DOHH2 (cell line): ENCODE measurements around the gene N4BP2L2.

Experiments
- H3F3A ChIP-seq: fragments of 200-600 bp; sonication (generic), shearing (Covaris generic); 2 replicates; pipeline ENCODE4 v1.6.0; 2016; ENCODE audit warnings: antibody characterized with exemption, mild to moderate bottlenecking; ENCODE audit not compliant: control insufficient read depth, insufficient read depth
- H3K27ac ChIP-seq: fragments of 200-600 bp; sonication (generic); 2 replicates; pipeline ENCODE4 v1.5.1; 2014; ENCODE audit warnings: low read depth, mild to moderate bottlenecking, low read length, moderate library complexity
- H3K27me3 ChIP-seq: fragments of 200-600 bp; sonication (generic); 2 replicates; pipeline ENCODE4 v1.6.1; 2014; ENCODE audit warnings: mild to moderate bottlenecking, low read length, mixed read lengths; ENCODE audit not compliant: control insufficient read depth
- H3K36me3 ChIP-seq: fragments of 200-600 bp; sonication (generic); 2 replicates; pipeline ENCODE4 v1.6.1; 2014; ENCODE audit warnings: mild to moderate bottlenecking, low read length, moderate library complexity, mixed read lengths; ENCODE audit not compliant: control insufficient read depth
- H3K4me1 ChIP-seq: fragments of 200-600 bp; sonication (generic); 2 replicates; pipeline ENCODE4 v1.6.1; 2014; ENCODE audit warnings: mild to moderate bottlenecking, low read length, mixed read lengths; ENCODE audit not compliant: control insufficient read depth
- H3K4me2 ChIP-seq: fragments of 200-600 bp; sonication (generic); 2 replicates; pipeline ENCODE4 v1.6.0; 2014; ENCODE audit warnings: mild to moderate bottlenecking, low read length, moderate library complexity
- H3K4me3 ChIP-seq: fragments of 200-600 bp; sonication (generic); 2 replicates; pipeline ENCODE4 v1.5.1; 2014; ENCODE audit warnings: mild to moderate bottlenecking, low read length, mixed read lengths
- H3K79me2 ChIP-seq: fragments of 200-600 bp; sonication (generic); 2 replicates; pipeline ENCODE4 v1.6.1; 2014; ENCODE audit warnings: mild to moderate bottlenecking, low read length, mixed read lengths; ENCODE audit not compliant: control insufficient read depth
- H3K9me2 ChIP-seq: fragments of 200-600 bp; sonication (generic); replicated peaks from 2 replicates; pipeline ENCODE4 v1.6.1; 2014; ENCODE audit warnings: mild to moderate bottlenecking, low read length, mixed read lengths; ENCODE audit not compliant: control insufficient read depth
- H3K9me3 ChIP-seq: fragments of 200-600 bp; sonication (generic); 2 replicates; pipeline ENCODE4 v1.6.1; 2014; ENCODE audit warnings: antibody characterized with exemption, low read length, mixed read lengths; ENCODE audit not compliant: control insufficient read depth, insufficient read depth
- H4K20me1 ChIP-seq: fragments of 200-600 bp; sonication (generic); 2 replicates; pipeline ENCODE4 v1.6.0; 2014; ENCODE audit warnings: low read depth, mild to moderate bottlenecking, antibody characterized with exemption, low read length, moderate library complexity; ENCODE audit not compliant: control insufficient read depth, insufficient read depth
- EZH2phosphoT487 ChIP-seq: fragments of 200-600 bp; sonication (generic); IDR thresholded peaks from 2 replicates; pipeline ENCODE4 v1.6.1; 2017; ENCODE audit warnings: borderline replicate concordance, mild to moderate bottlenecking, antibody characterized with exemption, low read length, moderate library complexity, mixed read lengths
- TF ChIP-seq, protein P1 (sequence below): fragments of 200-600 bp; sonication (generic); IDR thresholded peaks from one replicate; pipeline ENCODE4 v1.5.1; 2014; ENCODE audit warnings: antibody characterized with exemption, mild to moderate bottlenecking, low read depth, low read length; ENCODE audit not compliant: poor library complexity, severe bottlenecking

The N4BP2L2 gene

DNA sequence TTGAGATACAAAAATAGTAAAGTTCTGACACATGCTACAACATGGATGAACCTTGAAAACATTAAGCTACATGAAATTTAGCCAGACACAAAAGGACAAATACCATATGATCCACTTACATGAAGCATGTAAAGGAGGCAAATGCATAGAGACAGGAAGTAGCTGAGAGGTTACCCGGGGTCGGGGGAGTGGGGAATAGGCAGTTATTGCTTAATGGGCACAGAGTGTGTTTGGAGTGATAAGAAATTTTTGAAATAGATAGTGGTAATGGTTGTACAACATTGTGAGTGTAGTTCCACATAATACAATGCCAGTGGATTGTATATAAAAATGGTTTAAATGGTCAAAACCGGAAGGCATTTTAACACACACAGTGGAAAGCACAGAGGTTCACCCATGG lies 115.0 kb downstream of the N4BP2L2 start:
- H3K27me3 ChIP-seq = peaks cover 23% of the 10 kb centered on the region
- H3K4me3 ChIP-seq = no peak overlapping the region
- H3K4me1 ChIP-seq = peaks cover 20% of the 10 kb centered on the region
- no peaks in the 10 kb centered on the region for H3K9me2 ChIP-seq
- TF ChIP-seq, protein P1, sequence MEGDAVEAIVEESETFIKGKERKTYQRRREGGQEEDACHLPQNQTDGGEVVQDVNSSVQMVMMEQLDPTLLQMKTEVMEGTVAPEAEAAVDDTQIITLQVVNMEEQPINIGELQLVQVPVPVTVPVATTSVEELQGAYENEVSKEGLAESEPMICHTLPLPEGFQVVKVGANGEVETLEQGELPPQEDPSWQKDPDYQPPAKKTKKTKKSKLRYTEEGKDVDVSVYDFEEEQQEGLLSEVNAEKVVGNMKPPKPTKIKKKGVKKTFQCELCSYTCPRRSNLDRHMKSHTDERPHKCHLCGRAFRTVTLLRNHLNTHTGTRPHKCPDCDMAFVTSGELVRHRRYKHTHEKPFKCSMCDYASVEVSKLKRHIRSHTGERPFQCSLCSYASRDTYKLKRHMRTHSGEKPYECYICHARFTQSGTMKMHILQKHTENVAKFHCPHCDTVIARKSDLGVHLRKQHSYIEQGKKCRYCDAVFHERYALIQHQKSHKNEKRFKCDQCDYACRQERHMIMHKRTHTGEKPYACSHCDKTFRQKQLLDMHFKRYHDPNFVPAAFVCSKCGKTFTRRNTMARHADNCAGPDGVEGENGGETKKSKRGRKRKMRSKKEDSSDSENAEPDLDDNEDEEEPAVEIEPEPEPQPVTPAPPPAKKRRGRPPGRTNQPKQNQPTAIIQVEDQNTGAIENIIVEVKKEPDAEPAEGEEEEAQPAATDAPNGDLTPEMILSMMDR = no peak
- TF ChIP-seq EZH2phosphoT487 = no peak
- no peaks in the 10 kb centered on the region for H4K20me1 ChIP-seq
- H3K36me3 ChIP-seq = no peaks in the 10 kb centered on the region
- H3K4me2 ChIP-seq = no peak overlapping the region
- no peaks in the 10 kb centered on the region for H3F3A ChIP-seq
- peaks cover 7% of the 10 kb centered on the region; the same call in 1 of the 2 replicates for H3K9me3 ChIP-seq
- no peak overlapping the region for H3K27ac ChIP-seq
- H3K79me2 ChIP-seq = no peaks in the 10 kb centered on the region

DNA sequence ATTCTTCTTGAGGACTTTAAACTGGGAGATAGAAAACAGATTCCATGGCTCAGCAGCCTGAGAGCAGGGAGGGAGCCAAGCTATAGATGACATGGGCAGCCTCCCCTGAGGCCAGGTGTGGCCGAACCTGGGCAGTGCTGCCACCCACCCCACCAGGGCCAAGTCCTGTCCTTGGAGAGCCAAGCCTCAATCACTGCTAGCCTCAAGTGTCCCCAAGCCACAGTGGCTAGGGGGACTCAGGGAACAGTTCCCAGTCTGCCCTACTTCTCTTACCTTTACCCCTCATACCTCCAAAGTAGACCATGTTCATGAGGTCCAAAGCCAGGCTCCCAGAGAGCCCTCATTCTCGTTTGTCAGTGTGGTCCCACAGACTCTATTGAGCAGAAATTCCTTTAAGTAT lies 118.7 kb downstream of the N4BP2L2 start:
- H3K79me2 ChIP-seq = no peaks in the 10 kb centered on the region
- no peak overlapping the region for H3K4me2 ChIP-seq
- TF ChIP-seq, protein P1 = no peak
- no peak for TF ChIP-seq EZH2phosphoT487
- H3K4me1 ChIP-seq = no peaks in the 10 kb centered on the region
- no peaks in the 10 kb centered on the region for H3K27me3 ChIP-seq
- peaks cover 7% of the 10 kb centered on the region; the same call in 1 of the 2 replicates for H3K9me3 ChIP-seq
- no peaks in the 10 kb centered on the region for H3K36me3 ChIP-seq
- no peak overlapping the region for H3K4me3 ChIP-seq
- no peaks in the 10 kb centered on the region for H3K9me2 ChIP-seq
- no peaks in the 10 kb centered on the region for H4K20me1 ChIP-seq
- no peak overlapping the region for H3K27ac ChIP-seq
- no peaks in the 10 kb centered on the region for H3F3A ChIP-seq

GRCh38 chr13:32417995-32418394 lies 120.6 kb downstream of the N4BP2L2 start:
- Histone ChIP-seq H3K27me3 (no peaks in the 10 kb centered on the region), H3K36me3 (no peaks in the 10 kb centered on the region)

More at GRCh38 chr13:32417995-32418394, 120.6 kb downstream of the N4BP2L2 start:
- Histone ChIP-seq H3K79me2 (no peaks in the 10 kb centered on the region), H4K20me1 (no peaks in the 10 kb centered on the region), H3K9me2 (no peaks in the 10 kb centered on the region), H3K27ac (no peak overlapping the region), H3K4me1 (no peaks in the 10 kb centered on the region), H3K4me3 (no peak overlapping the region), H3K9me3 (peaks cover 7% of the 10 kb centered on the region; the same call in 1 of the 2 replicates), H3K4me2 (no peak overlapping the region), H3F3A (no peaks in the 10 kb centered on the region)
- TF ChIP-seq, protein P1 = no peak
